Erythroblast (primary cell): ENCODE data around the gene GAL3ST1.
"Not testable (repeated sequence)": the region's sequence is repeated elsewhere in the genome, so short reads cannot be mapped to it uniquely, and the experiment has no call there.

ENCODE experiments used
- GATA1 ChIP-seq: IDR thresholded peaks from 2 replicates; pipeline ENCODE4 v1.6.1; 2011; ENCODE audit warnings: low read depth, mild to moderate bottlenecking, control low read depth, low read length, moderate library complexity
- POLR2A ChIP-seq: IDR thresholded peaks from 2 replicates; pipeline ENCODE4 v1.6.1; 2011; ENCODE audit warnings: mild to moderate bottlenecking, low read length

- not testable (repeated sequence) for TF ChIP-seq POLR2A, GATA1
These were observed 22.7 kb downstream of the GAL3ST1 start for GRCh38 chr22:30551813-30552212.
